Inferior parietal cortex (tissue), 1 donor: ENCODE measurements around the gene CRYM.
A peak's percentile ranks its signal among the peaks of the same experiment; 100 is the strongest.

Source experiments
- DNase-seq: peaks from one replicate; pipeline ENCODE4 v3.0.0-alpha.2; 2016; ENCODE audit errors: extremely low spot score

The CRYM gene

GRCh38 chr16:21244518-21245215, 33.4 kb downstream of the CRYM start:
- peak; percentile 36 for DNase-seq

DNA sequence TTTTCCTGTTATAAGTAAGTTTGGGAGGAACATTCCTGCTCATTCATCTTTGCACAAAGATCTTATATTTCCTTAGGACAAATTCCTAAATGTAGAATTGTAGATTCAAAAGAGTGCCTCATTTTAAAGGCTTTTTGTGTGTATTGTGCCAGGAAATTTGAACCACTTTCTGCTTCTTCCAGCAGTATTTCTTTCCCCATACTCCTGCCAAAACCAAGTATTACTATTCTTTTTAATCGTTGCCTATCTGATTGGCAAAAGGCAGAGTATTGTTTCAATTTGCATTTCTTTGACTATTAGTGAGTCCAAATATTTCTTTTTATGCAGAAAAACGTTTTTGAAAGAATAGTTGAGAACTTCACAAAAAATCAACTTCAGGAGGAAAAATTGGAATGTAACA, 35.3 kb downstream of the CRYM start:
- DNase-seq, result no peak

- DNase-seq, result no peak
Measured at GRCh38 chr16:21239646-21240045, 38.4 kb downstream of the CRYM start.

GRCh38 chr16:21236831-21237230, 41.3 kb downstream of the CRYM start:
- DNase-seq, result no peak

DNA sequence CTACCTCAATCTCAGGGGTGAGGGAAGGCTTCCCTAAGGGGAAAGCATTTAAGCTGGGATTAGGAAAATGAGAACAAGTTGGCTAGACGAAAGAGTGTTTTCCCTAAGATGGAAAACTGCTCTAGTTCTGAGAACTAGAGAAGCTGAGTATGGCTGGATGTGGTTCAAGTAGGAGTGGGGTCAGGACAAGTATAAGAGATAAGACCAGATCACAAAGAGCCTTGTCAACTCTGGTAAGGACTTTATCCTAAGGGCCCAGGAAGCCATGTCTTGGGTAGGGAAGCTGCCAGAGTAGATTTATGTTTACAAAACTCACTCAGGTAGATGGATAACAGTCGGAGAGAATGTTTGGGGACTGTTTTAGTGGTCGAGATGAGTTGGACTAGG, 42.9 kb downstream of the CRYM start:
- no peak for DNase-seq

- no peak for DNase-seq
Measured at GRCh38 chr16:21233521-21234150, 44.5 kb downstream of the CRYM start, which contains the start of gene ANKS4B. TSS of gene ANKS4B (plus strand) at chr16:21233699. CDS start at chr16:21233738, 39 bp downstream.

GRCh38 chr16:21233045-21233520, 45.0 kb downstream of the CRYM start:
- no peak for DNase-seq

DNA sequence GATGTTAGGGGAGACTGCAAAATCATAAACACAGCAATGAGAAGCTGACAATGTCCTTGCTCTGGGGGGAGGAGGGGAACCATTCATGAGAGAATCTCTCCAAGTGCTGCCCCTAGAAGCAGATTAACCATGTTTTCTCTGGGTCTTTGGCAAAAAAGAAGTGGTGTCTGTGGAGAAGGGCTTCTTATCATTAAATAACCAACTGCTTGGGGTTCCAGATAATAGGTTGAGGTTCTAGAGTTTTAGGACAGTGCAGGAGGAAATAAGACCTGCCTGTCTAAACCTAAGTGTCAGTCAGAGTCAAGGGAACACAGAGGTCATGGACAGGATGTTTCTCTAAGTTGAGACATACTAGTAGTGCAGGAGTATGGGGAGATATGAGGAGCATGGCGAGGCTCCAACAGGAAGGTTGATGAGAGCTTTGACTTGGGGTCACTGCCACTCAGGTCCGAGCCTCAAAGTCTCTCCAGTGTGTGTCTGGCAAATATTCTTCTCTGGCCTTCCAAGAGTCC, 49.7 kb downstream of the CRYM start:
- DNase-seq, result no peak

- no peak for DNase-seq
Measured at GRCh38 chr16:21227866-21228265, 50.2 kb downstream of the CRYM start.

- DNase-seq, result peak; percentile 68
Measured at GRCh38 chr16:21226749-21227148, 51.3 kb downstream of the CRYM start.

DNA sequence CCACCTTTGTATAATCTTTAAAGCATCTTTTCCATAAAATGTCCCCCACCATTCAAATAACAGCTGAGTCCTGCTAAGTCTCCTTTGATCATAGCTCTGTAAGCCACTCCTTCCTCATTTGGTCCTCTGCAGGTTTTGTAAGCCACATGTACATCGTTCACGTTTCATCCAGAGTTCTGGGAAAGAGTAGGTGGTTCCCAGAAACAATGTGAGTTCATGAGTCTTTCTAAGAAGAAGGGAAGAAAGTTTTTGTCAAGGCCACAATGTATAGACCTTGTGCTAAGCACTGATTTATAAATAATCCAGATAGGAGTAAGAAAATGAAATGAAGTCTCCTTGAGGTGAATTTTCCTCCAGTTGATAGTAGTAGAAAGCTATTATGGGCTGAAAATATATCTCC, 53.3 kb downstream of the CRYM start:
- no peak for DNase-seq

DNA sequence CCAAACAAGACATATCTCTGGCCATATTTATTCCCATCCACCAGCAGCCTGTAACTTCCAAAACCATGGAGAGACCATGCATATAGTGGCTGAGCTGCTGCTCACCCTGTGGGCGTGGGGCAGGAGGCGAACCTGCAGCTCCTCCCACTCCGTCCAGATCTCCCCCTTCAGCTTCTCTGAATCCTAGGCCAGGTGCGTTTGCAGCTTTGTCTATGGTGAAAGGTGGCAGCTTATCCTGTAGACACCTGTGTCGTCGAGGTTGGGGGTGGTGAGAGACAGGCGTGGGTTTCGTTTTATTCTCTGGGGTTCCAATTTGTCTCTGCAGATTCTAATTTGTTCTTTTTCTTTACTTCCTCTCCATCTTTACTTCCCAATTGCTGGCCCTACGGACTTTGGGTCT, 54.3 kb downstream of the CRYM start:
- DNase-seq, result no peak

GRCh38 chr16:21222495-21223337, 55.4 kb downstream of the CRYM start:
- no peak for DNase-seq

GRCh38 chr16:21219551-21219950, 58.5 kb downstream of the CRYM start:
- DNase-seq, result no peak

- DNase-seq, result no peak
Measured at GRCh38 chr16:21218153-21218552, 59.9 kb downstream of the CRYM start.

DNA sequence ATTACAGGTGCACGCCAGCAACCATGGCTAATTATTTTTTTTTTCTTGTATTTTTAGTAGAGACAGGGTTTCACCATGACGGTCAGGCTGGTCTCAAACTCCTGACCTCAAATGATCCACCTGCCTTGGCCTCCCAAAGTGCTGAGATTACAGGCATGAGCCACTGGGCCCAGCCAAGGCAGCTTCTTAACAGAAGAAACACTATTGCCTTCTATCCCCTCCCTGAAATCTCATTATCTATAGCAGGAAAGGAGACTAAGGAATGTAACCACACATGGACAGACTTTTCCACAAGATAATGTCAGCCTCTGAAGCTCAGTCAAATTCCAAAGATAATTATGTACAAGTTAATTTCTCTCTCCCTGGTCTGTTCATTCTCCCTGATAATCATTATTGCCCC, 61.0 kb downstream of the CRYM start:
- no peak for DNase-seq

GRCh38 chr16:21214086-21214485, 64.0 kb downstream of the CRYM start:
- no peak for DNase-seq

GRCh38 chr16:21211486-21211885, 66.6 kb downstream of the CRYM start, which contains the start of gene ZP2:
TSS of gene ZP2 (minus strand) at chr16:21211574. CDS start at chr16:21211547, 27 bp downstream.
- no peak for DNase-seq
